AG09319 (cell line): Measurements from ENCODE around the gene IDH1.

Experiments used
- DNase-seq: peaks from one replicate; pipeline ENCODE4 v3.0.0-alpha.2; 2010; ENCODE audit warnings: low read depth; ENCODE audit errors: extremely low read depth
- CTCF ChIP-seq: IDR thresholded peaks from 2 replicates; pipeline ENCODE4 v1.5.1; 2011; ENCODE audit warnings: low read depth, mild to moderate bottlenecking, inconsistent platforms, low read length, moderate library complexity

The IDH1 gene

GRCh38 chr2:208256192-208256782 is 1.4 kb upstream of the IDH1 start:
- TF ChIP-seq CTCF: no peak
- DNase-seq: no peak

- DNase-seq: no peak
- no peak for TF ChIP-seq CTCF
Observed at GRCh38 chr2:208255557-208256106, 761 bp upstream of the IDH1 start.

GRCh38 chr2:208254118-208254870 is 577 bp downstream of the IDH1 start:
- TF ChIP-seq CTCF: peak; percentile 80

GRCh38 chr2:208253600-208254117 is 1.2 kb downstream of the IDH1 start:
- DNase-seq: no peak
- no peak for TF ChIP-seq CTCF

More at GRCh38 chr2:208254118-208254870, 577 bp downstream of the IDH1 start:
- peak; percentile 48 for DNase-seq

GRCh38 chr2:208252716-208253492 is 2.0 kb downstream of the IDH1 start:
- no peak for TF ChIP-seq CTCF
- no peak for DNase-seq

- no peak for TF ChIP-seq CTCF
- DNase-seq: no peak
Observed at GRCh38 chr2:208251098-208251497, 3.8 kb downstream of the IDH1 start.
